Rectal smooth muscle tissue (tissue), 1 donor: ENCODE measurements around the gene C5orf63.
"Not testable (repeated sequence)": the region's sequence is repeated elsewhere in the genome, so short reads cannot be mapped to it uniquely, and the experiment has no call there.

Source experiments
- H3K27ac ChIP-seq: one replicate; pipeline ENCODE4 v1.7.0; 2013; ENCODE audit warnings: low read depth, low read length, inconsistent platforms
- H3K27me3 ChIP-seq: one replicate; pipeline ENCODE4 v1.7.0; 2013; ENCODE audit warnings: low read length; ENCODE audit not compliant: control insufficient read depth, insufficient read depth
- H3K36me3 ChIP-seq: one replicate; pipeline ENCODE4 v1.7.0; 2013; ENCODE audit warnings: low read length; ENCODE audit not compliant: control insufficient read depth, insufficient read depth
- H3K4me1 ChIP-seq: one replicate; pipeline ENCODE4 v1.7.0; 2013; ENCODE audit warnings: low read length; ENCODE audit not compliant: control insufficient read depth, insufficient read depth
- H3K4me3 ChIP-seq: one replicate; pipeline ENCODE4 v1.7.0; 2013; ENCODE audit warnings: low read length
- H3K9ac ChIP-seq: one replicate; pipeline ENCODE4 v1.7.0; 2013; ENCODE audit warnings: low read length

C5orf63 gene

DNA sequence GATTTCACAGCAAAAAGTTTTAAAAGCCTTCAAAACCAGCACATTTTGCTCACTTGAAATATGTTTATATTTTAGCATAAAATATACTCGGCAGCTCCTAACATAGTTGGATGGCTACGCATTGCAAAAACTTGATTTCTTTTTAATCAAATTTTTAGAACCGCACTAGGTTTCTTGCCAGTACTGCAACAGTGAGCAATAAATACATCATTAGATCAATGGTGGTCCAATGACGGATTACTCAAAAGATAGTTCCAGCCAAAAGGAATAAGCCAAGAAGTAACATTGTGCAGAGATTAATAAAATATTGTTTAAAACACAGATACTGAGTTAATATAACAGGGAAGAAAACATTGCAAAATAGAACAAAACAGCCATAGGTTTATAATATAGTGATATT lies 48.5 kb downstream of the C5orf63 start:
- Histone ChIP-seq H3K9ac (no peak overlapping the region), H3K36me3 (no peaks in the 10 kb centered on the region), H3K27me3 (no peaks in the 10 kb centered on the region), H3K27ac (no peak overlapping the region), H3K4me1 (peaks cover 3% of the 10 kb centered on the region), H3K4me3 (no peak overlapping the region)

DNA sequence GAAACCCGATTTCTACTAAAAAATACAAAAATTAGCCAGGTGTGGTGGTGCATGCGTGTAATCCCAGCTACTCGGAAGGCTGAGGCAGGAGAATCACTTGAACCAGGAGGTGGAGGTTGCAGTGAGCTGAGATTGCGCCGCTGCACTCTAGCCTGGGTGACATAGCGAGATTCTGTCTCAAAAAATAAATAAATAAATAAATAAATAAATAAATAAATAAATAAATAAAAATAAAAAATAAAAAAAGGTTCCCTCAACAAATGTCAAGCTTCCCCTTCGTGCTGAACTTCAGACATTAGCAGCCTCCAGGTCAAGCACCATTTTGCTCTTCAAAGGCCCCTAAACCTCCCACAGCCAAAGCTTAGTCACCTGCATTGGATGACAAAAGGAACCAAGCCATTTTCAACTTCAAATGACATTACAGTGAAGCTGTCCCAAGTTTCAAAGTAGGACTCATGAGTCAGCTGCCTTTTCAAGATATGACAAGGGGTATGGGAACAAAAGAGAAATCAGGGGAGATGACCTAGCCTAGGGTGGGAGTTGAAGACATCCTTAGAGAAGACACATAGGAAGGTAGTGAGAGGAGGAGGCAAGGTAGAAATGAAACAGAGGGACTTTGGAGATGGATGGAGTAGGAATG lies 49.6 kb downstream of the C5orf63 start:
- not testable (repeated sequence) for H3K4me1 ChIP-seq, H3K36me3 ChIP-seq, H3K27ac ChIP-seq, H3K27me3 ChIP-seq, H3K9ac ChIP-seq, H3K4me3 ChIP-seq

DNA sequence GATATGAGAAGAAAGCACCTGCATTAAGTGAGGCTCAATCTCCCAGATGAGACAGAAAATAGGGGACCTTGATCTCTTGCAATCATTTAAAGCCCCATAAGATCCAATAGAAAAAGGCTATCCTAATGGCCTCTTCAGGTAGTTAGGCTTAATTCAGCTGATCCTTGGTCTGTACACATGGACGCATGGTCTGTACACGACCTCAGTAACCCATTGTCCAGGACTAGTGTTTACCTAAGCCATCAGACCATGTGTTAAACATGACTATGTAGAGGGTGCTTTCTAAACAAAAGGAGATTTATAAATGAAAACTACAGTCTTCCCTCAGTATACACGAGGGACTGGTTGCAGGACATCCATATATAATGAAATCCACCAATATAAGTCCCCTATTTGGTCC lies 50.5 kb downstream of the C5orf63 start:
- H3K36me3 ChIP-seq, result no peaks in the 10 kb centered on the region
- H3K9ac ChIP-seq, result no peak overlapping the region
- H3K27ac ChIP-seq, result no peak overlapping the region
- H3K4me1 ChIP-seq, result no peaks in the 10 kb centered on the region
- no peaks in the 10 kb centered on the region for H3K27me3 ChIP-seq
- H3K4me3 ChIP-seq, result no peak overlapping the region

DNA sequence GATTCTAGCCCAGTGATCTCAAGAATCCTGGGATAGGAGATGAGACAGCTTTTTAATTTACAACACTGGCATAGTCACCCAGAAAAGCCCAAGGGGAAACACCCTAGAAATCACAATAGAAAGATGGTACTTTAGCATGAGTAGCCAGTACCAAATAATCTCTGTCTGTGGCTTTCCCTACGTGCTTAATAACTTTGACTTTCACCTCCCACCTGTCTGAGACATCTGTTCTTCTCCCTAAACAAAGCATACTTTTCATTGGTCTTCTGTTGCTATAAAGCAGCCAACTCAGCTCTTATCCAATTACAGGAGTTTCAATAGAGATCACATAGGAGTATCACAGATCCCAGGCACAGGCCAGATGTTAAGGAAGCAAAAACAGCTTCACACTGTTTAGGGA lies 53.4 kb downstream of the C5orf63 start:
- Histone ChIP-seq H3K4me1 (no peaks in the 10 kb centered on the region), H3K27ac (no peak overlapping the region), H3K27me3 (no peaks in the 10 kb centered on the region), H3K36me3 (no peaks in the 10 kb centered on the region), H3K4me3 (no peak overlapping the region), H3K9ac (no peak overlapping the region)

DNA sequence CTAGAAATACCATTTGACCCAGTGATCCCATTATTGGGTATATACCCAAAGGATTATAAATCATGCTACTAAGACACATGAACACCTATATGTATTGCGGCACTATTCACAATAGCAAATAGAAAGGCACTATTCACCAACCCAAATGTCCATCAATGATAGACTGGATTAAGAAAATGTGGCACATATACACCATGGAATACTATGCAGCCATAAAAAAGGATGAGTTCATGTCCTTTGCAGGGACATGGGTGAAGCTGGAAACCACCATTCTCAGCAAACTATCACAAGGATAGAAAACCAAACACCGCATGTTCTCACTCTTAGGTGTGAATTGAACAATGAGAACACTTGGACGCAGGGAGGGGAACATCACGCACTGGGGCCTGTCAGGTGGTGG lies 56.6 kb downstream of the C5orf63 start:
- H3K36me3 ChIP-seq, H3K27me3 ChIP-seq, H3K4me1 ChIP-seq, H3K4me3 ChIP-seq, H3K9ac ChIP-seq, H3K27ac ChIP-seq: not testable (repeated sequence)

DNA sequence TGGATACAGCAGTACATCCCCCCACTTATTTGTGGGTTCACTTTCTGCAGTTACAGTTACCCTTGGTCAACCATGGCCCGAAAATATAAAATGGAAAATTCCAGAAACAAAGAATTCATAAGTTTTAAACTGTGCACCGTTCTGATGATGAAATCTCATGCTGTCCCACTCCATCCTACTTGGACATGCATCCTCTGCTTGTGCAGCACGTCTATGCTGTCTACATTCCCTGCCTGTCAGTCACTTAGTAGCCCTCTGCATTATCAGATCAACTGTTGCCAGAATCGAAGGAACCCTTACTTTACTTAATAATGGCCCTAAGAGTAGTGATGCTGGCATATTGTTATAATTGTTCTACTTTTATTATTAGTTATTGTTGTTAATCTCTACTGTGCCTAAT lies 57.6 kb downstream of the C5orf63 start:
- Histone ChIP-seq H3K27ac (no peak overlapping the region), H3K9ac (no peak overlapping the region), H3K36me3 (no peaks in the 10 kb centered on the region), H3K4me3 (no peak overlapping the region), H3K4me1 (no peaks in the 10 kb centered on the region), H3K27me3 (no peaks in the 10 kb centered on the region)

DNA sequence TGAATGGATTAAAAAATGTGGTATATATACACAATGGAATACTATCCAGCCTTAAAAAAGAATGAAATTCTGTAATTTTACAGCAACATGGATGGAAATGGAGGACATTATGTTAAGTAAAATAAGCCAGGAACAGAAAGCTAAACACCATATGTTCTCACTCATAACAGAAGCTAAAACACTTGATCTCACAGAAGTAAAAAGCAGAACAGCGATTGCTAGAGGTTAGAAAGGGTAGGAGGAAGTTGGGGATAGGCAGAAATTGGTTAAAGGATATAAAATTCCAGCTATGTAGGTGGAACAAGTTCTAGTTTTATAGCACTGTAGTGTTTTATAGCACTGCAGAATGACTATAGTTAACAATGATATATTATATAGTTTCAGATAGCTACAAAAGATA lies 58.7 kb downstream of the C5orf63 start:
- Histone ChIP-seq H3K4me3 (no peak overlapping the region), H3K27ac (no peak overlapping the region), H3K27me3 (no peaks in the 10 kb centered on the region), H3K36me3 (no peaks in the 10 kb centered on the region), H3K4me1 (no peaks in the 10 kb centered on the region), H3K9ac (no peak overlapping the region)

DNA sequence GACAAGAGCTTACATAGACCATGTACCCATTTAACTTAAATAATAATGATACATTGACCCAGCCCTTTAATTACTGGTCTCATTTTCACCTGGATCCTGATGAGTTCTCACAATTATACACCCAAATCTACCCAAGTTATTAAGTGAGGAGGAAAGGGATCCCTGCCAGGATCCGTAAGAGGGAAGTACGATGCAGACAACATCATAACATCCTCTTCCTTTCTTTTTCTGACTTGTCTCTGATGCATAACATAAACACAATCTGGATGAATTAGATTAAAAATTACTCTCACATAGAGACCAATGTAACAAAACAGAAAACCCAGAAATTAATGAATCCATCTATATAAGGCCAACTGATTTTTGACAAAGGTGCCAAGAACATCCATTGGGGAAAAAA lies 59.9 kb downstream of the C5orf63 start:
- H3K4me3 ChIP-seq, result no peak overlapping the region
- no peak overlapping the region for H3K9ac ChIP-seq
- H3K27ac ChIP-seq, result no peak overlapping the region
- no peaks in the 10 kb centered on the region for H3K4me1 ChIP-seq
- H3K27me3 ChIP-seq, result no peaks in the 10 kb centered on the region
- no peaks in the 10 kb centered on the region for H3K36me3 ChIP-seq

DNA sequence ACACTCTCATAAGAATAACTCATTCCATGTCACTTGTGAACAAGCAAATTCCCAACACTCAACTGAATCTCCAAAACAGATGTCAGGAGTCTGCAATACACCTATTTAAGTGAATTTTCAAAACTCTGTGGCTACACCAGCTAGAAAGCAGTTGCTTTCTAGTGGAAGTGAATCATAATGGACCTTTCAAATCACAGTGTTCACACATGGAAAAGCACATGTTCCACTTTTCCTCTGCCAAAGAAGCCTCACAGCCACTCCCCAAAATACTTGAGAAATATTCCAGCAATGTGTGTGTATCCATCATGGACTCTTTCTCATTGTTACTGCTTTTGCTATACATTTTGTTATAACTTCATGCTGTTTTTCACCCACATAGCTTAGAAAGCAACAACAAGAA lies 60.4 kb downstream of the C5orf63 start:
- Histone ChIP-seq H3K9ac (no peak overlapping the region), H3K4me1 (no peaks in the 10 kb centered on the region), H3K27ac (no peak overlapping the region), H3K36me3 (no peaks in the 10 kb centered on the region), H3K4me3 (no peak overlapping the region), H3K27me3 (no peaks in the 10 kb centered on the region)

DNA sequence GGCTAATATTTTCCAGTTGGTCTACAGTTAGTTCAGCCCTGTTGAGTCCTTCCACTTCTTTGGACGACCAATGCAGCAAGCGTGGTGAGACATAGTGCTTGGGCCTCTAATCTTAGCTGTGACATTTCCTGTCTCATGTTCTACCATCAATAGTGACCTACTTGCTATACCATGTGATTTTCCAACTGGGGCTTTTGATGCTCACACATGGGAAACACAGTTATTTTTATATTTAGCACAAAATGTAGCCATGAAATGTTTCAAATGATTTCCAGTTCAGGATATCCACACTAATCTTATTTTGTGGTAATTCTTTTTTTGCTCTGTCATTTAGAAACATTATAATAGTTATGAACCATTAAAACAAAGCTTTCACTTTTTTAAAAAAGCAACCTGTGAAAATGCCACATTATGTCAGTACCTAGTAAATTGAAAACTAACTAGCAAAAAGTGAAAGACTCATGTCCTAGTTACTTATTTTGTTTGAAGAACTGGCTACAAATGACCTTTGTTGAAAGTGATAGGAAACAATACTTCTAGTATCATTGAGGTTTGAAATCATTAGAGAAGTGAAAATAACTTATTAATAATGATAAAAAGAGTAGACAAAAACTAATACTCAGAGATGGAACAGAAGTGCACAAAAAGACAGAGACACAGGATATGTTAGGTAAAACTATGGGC lies 61.2 kb downstream of the C5orf63 start:
- no peak overlapping the region for H3K4me3 ChIP-seq
- H3K36me3 ChIP-seq, result no peaks in the 10 kb centered on the region
- no peaks in the 10 kb centered on the region for H3K4me1 ChIP-seq
- no peak overlapping the region for H3K9ac ChIP-seq
- no peak overlapping the region for H3K27ac ChIP-seq
- no peaks in the 10 kb centered on the region for H3K27me3 ChIP-seq

DNA sequence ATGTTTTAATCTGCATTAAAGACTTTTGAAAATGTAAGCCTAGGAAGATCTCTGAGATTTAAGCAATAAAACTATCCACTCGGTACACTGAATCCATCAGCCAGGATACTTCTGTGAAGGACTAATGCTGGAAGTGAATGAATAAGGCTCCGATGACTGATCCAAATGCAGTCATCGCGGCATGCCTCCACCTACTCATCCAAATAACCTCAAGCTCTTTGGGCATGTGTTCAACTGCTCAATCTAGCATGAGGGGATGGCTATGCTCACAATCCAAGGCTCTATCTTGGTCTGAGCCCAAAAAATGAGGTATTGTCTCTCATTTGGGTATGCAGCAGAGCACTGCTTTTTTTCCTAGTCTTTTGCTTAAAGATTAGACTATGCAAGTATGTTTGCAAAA lies 62.1 kb downstream of the C5orf63 start:
- no peaks in the 10 kb centered on the region for H3K4me1 ChIP-seq
- H3K4me3 ChIP-seq, result no peak overlapping the region
- no peaks in the 10 kb centered on the region for H3K36me3 ChIP-seq
- H3K27ac ChIP-seq, result no peak overlapping the region
- no peak overlapping the region for H3K9ac ChIP-seq
- no peaks in the 10 kb centered on the region for H3K27me3 ChIP-seq

DNA sequence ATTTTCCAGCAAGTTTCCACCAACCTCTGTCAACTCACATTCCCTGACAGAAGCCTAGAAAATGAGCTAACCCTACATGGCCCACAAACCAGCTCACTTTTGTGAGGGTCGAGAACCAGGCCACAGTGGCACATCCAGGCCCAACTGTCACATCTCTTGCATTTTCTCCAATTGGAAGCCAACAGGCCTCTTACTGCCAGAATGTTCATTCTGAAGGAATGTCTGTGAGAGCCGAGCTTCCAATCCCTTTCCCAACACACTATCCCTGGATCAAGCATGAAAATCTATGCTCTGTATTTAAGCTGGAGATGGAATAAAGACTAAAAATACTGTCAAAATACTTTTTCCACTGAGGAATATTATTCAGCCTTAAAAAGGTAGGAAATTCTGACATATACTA lies 62.9 kb downstream of the C5orf63 start:
- Histone ChIP-seq H3K4me1 (no peaks in the 10 kb centered on the region), H3K4me3 (no peak overlapping the region), H3K9ac (no peak overlapping the region), H3K36me3 (no peaks in the 10 kb centered on the region), H3K27me3 (no peaks in the 10 kb centered on the region), H3K27ac (no peak overlapping the region)

DNA sequence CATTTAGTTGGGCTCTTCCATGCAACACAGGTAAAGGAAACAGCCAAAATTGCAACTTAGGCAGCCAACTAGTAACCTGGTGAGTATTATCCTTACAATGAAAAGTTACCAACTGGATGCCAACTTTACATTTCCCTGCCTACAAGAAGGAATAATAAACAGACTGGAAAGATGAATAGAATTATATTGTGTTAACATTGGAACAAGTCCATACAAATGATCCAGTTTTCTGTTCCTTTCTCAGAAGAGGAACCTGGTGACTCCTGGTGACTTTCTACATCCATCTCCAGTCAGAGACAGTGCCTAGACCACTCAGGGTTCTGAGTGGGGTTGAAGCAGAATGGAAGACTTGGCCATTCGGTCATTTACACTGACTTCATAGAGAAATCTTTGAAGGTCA lies 63.5 kb downstream of the C5orf63 start:
- Histone ChIP-seq H3K4me3 (no peak overlapping the region), H3K27ac (no peak overlapping the region), H3K9ac (no peak overlapping the region), H3K27me3 (no peaks in the 10 kb centered on the region), H3K4me1 (no peaks in the 10 kb centered on the region), H3K36me3 (no peaks in the 10 kb centered on the region)
